Activated CD8-positive, alpha-beta memory T cell treated with anti-CD3 and anti-CD28 coated beads, Interleukin-2, amount 50 U/mL, for 4 hours (primary cell): ENCODE measurements around the gene BCL6B.

ENCODE experiments used
- DNase-seq: peaks from one replicate; pipeline ENCODE4 v3.0.0-alpha.2; 2020

The BCL6B gene

DNA sequence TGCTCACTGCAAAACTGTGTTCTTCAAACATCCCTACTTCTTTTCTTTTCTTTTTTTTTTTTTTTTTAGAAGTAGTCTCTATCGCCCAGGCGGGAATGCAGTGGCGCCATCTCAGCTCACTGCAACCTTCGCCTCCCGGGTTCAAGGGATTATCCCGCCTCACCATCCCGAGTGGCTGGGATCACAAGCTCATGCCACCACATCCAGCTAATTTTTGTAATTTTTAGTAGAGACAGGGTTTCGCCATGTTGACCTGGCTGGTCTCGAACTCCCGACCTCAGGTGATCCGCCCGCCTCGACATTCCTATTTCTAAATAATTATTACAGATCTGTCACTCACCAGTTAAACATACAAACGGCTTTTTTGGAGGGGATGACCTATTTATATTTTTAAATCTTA, 11.4 kb upstream of the BCL6B start:
- DNase-seq: no peak

DNA sequence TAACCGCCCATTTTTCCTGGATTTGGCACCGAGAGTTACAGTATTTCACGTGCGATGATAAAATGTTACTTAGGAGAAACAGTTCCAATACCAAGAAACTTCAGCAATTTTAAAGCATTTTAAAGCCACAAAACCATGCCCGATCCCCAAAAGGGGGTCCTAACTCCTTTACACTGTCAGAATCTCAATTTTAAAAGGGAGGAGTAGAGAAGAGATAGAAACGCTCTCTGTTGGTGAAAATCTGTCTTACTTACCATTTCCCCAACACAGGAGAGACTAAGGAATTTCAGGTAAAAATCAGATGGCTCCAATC, 11.0 kb upstream of the BCL6B start:
- no peak for DNase-seq

DNA sequence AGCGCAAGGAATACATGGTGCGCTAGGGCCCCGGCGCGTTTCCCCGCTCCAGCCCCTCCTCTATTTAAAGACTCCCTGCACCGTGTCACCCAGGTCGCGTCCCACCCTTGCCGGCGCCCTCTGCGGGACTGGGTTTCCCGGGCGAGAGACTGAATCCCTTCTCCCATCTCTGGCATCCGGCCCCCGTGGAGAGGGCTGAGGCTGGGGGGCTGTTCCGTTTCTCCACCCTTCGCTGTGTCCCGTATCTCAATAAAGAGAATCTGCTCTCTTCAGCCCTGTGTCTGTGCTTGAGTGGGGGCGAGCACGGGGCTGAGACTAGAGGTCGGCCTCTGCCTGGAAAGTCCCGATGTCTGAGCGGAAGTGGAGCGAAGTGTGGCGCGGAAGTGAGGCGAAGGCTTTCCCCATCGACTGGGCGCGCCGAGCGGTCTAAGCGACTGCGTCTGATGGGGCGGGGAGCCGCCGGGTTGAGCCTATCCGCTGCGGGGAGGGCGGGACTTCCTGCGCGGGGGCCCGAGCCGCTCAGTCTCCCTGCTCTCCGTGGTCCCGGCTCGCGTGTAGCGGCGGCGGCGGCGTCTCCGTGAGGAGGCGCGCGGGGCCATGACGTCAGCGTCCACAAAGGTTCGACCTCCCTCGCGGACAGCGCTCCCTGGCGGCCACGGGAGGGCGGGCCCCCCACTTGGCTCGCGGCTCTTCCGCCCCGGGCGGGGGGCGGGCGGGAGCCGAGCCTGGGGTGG, 8.4 kb upstream of the BCL6B start:
- peak; percentile 97 for DNase-seq

DNA sequence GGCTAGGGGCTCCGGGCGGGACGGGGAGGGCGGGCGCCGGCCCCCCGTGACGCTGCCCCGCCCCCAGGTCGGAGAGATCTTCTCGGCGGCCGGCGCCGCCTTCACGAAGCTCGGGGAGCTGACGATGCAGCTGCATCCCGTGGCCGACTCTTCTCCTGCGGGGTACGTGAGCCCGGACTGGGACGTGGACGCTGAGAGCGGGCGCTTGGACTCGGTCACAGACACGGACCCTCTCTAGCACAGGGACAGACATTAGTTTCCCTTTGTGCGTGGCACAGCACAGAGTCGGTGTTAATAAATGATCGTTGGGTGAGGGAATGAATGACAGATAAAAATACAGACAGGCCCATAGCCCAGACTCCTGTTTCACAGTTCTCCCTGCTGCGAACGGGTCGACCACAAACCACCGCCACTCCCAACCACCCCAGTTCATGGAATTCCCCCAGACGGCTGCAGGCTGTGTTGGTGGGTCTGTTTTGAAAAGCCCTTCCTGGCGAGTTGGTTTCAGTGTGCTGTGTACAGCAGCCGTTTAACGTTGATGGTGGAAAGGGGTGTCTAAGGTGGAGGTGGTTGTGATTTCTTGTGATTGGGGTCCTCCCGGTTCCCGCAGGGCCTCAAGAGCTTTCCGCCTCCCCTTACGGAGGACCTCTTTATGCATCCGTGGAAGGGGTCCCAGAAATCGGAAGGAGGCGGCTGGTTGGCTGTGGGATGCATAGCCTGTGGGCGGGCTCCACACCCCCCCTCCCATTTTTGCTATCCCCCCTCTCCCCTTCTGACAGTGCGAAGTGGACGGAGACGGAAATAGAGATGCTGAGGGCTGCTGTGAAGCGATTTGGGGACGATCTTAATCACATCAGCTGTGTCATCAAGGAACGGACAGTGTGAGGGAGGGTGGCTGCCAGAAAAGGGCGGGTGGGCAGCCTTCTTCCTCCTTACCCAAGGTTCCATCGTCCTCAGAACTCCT, 7.6 kb upstream of the BCL6B start:
- peak; percentile 72 for DNase-seq

DNA sequence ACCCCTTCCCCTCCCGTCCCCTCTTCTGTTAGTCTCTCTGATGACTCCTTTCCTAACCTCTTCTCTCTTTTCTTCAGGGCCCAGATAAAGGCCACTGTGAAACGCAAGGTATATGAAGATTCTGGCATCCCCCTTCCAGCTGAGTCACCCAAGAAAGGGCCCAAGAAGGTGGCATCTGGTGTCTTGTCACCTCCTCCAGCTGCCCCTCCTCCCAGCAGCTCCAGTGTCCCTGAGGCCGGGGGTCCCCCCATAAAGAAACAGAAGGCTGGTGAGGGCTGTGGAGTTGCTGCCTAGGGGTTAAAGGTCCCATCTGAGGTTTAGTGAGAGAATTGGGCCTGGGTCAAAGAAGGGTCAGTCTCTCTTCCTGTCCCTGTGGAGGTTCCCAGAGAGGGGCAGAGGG, 6.4 kb upstream of the BCL6B start:
- no peak for DNase-seq

DNA sequence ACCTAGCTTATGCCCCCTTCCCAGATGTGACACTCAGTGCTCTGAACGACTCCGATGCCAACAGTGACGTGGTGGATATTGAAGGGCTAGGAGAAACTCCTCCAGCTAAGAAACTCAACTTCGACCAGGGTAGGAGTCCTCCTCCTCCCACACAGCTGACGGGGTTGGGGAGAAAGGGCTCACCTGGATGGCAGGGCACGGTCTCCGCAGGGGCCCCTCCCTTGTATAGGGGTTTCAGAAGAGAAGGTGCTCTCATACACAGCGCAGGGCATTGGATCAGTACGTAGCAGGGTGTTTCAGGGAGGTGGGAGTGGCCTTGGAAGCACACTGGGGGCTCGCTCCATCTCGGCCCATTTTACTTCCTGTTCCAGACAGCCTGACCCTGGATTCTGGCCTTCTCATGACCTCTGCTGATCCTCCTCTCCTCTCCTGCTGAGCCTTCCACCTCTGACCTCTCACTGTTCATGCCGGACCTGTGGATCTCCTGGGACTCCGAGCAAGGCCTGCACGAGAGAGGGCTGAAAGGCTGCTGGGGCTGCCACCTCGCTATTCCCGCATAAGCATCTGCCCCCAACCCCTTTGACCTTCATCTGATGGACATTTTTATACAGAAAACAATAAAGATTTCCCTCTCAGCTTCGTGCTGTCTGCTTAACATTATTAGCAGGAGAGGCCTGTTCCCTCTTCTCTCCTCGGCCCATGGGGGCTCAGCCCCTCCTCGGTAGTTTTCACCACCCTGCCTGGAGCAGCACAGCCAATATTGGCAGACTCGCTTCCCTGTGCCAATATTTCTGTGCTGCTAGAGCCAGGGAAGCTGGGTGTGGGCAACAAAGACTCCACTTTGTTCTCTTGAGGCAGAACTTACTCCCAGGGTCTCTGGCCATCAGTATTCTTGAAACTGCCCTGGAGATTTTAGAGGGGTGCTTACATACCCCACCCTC, 5.7 kb upstream of the BCL6B start:
- DNase-seq: no peak

DNA sequence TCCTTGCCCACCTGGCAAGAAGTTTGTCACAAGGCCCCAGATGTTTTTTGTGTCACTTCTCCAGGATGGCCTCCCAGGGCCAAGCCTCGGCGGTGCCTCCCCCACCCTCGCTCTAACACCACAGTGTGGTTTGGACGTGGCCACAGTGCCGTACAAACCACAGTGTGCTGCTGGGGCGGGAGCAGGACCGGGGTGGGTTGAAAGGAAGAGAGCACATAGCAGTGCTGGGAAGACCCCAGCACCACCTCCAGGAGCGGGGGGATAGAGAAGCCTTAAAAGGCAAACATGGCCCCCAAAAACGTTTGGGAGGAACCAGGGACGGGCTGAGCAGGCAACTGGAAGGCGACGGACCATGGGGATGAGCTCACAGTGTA, 5.0 kb upstream of the BCL6B start:
- no peak for DNase-seq

DNA sequence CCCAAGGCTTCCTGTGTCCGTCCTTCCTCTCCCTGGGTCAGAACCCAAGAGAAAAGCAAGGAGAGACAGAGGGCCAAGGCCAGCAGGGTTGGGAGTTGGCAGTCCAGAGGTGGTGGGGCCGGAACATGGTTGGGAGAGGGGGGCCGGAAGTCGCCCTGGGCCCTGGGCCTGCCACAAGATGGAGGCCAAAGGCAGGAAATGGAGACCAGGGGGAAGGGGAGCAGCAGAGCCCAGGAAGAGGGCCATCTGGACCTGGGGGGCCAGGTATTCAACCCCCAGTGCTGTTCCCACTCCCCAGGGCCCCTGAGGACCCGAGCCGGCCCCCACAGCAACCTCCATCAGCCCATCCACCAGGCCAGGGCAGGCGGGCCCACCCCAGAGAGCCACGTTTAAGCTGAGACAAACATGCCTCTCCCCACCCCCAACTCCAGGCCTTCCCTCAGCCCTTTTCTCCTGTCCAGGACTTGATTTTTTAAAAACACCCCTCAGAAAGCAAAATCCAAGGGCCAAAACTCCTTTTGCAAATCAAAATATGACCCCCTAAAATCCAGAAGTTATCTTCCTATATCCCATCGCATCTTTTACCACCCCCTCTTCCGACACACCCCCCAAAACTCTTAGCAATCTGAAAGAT, 4.4 kb upstream of the BCL6B start:
- DNase-seq: no peak

DNA sequence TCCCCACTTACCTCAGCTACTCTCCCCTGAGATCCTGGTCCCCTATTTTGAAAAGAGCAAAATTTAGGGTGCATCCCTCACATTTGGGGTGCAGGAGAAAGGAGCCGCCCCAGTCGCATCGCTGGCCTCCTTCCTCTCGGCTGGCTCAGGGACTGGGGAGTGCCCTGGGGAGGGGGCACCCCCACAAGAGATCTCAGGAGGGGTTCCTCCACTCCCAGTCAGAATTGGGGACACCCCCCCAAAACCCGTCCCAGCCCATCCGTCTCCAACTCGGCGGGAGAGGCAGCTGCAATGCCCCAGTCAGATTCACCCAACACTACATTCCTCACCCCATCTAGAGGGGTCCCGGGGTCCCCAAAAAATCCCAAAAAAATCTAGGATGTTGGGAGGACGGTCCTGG, 3.5 kb upstream of the BCL6B start:
- no peak for DNase-seq

DNA sequence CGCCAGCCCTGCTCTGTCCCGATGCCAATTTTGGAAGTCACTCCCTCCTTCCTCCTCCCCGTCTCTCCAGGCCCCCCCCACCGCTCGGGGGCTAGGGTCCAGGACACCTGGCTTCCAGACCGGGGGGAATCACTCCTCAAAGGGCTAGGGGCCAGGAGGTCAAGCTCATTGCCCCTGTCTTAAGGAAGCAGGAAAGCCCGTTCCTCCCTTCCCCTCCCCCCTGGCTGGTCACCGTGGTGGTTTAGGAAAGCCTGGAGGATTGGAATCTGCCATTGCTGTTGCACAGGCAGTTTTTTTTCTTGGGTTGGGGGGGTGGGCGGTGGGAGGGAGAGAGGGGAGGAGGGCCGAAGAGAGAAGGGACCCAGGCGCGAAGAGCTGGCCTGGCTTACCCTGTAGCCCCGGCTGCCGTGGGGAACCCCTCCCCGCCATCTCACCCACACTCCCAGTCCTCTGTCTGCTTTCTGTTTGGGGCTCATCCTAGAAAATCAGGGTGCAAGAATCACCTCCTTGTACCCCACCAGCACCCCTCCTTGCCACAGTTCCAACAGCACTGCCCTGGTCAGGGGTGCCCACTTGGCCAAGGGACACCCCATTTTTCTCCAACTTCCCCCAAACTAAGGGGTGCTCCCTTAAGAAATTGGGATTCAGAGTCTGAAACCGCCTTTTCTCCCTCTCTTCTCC, 2.9 kb upstream of the BCL6B start:
- no peak for DNase-seq

DNA sequence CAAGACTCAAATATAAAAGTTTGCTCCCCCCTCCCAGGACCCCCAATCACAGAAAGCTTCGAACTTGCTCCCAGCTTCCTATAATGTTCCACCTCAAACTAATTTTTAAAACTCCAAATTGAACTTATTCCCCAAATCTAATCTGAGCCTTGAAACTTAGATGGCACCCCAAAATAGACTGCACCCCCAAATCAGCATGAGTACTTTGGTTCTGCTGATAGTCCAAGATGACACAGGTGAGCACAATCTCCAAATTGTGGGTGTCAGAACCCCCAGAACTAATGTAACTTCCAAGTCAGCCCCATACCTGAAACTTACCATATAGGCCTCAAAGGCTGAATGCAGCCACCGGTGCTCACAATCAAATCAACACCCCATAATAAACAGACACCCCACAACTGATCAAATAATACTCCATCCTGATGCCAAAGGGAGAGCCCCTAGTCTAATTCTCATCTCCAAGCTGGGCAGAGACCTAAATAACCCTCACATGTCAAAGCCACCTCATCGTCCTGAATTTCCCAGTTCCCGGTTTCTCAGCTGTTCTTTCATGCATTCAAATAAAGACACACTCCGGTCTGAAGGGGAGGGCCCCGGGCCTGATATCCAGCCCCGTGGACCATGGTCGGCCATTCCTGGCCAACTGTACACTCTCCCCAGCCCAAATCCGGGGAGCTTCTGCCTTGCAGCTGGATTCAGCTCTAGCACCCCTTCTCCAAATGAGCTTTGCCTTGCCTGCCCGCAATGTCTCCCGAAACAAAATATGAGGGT, 1.8 kb upstream of the BCL6B start:
- DNase-seq: no peak

DNA sequence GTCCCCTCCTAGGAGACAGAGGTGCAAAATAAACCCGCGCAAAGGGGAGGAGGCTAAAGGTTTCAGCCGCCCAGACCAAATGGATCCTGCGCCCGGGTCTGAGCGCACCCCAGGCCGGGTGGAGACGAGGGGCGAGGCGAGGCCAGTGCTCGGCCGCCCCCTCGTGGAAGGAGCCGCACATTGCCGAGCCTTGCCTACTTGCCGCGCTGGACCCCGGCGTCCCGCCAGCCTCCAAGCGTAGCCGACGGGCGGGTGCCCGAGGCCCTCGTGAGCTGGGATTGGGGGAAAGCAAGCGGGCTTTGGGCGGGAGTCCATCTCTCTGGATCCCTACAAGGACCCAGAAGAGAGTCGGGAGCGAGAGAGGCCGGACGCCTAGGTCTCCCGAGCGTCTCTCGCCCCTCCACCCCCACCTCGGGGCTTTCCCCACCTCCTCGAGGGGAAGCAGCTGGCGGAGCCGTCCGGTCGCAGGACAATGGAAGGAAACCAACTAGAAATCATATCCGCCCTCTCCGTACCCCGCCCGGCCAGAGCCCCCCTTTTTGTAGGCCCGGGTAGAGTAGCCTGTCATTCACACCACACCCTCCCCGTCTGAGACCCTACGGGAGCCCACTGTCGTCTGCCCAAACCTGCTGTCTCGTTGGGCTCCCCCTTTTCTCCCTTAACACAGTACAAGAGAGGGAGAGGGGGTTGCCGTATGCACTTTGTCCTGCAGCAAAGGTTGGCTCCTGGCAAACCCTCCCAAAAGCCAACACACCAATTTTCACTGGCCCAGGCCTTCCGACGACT, 664 bp upstream of the BCL6B start:
- DNase-seq: peak; percentile 82

DNA sequence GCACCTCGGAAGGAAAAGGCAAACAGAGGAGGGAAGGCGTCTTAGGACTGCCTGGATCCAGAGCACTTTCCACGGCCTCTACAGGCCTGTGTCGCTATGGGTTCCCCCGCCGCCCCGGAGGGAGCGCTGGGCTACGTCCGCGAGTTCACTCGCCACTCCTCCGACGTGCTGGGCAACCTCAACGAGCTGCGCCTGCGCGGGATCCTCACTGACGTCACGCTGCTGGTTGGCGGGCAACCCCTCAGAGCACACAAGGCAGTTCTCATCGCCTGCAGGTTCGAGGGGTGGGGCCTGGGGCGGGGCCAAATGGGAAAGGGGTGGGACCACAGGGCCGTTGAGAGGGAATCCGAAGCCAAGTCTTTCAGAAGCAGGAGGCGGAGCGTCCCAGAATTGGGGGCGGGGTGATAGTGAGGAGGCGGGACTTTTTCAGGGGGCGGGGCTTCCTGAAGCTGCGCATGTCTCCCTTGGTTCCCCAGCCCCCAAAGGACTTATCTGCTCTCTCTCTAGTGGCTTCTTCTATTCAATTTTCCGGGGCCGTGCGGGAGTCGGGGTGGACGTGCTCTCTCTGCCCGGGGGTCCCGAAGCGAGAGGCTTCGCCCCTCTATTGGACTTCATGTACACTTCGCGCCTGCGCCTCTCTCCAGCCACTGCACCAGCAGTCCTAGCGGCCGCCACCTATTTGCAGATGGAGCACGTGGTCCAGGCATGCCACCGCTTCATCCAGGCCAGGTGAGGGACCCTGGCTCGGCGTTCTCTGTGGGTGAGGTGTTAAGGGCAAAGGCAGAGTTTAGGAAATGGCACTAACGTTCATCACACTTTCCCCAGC, 939 bp downstream of the BCL6B start:
- peak; percentile 93 for DNase-seq

DNA sequence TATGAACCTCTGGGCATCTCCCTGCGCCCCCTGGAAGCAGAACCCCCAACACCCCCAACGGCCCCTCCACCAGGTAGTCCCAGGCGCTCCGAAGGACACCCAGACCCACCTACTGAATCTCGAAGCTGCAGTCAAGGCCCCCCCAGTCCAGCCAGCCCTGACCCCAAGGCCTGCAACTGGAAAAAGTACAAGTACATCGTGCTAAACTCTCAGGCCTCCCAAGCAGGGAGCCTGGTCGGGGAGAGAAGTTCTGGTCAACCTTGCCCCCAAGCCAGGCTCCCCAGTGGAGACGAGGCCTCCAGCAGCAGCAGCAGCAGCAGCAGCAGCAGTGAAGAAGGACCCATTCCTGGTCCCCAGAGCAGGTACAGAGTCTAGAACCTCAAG, 1.5 kb downstream of the BCL6B start:
- DNase-seq: no peak

DNA sequence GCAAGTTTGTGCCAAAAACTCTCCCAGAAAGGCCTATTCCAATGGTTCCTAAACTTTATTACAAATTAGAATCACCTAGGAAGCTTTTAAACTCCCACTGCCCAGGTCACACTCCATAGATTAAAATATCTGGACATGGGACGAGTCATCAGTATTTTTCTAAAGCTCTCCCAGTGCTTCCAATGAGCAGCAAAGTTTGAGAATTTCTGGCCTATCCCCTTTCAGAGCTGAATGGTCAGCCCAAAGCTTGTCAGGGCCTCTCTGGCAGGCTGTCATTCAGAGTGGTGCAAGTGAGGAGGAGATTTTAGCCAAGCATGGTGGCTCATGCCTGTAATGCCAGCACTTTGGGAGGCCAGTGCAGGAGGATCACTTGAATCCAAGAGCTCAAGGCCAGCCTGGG, 2.4 kb downstream of the BCL6B start:
- DNase-seq: no peak

DNA sequence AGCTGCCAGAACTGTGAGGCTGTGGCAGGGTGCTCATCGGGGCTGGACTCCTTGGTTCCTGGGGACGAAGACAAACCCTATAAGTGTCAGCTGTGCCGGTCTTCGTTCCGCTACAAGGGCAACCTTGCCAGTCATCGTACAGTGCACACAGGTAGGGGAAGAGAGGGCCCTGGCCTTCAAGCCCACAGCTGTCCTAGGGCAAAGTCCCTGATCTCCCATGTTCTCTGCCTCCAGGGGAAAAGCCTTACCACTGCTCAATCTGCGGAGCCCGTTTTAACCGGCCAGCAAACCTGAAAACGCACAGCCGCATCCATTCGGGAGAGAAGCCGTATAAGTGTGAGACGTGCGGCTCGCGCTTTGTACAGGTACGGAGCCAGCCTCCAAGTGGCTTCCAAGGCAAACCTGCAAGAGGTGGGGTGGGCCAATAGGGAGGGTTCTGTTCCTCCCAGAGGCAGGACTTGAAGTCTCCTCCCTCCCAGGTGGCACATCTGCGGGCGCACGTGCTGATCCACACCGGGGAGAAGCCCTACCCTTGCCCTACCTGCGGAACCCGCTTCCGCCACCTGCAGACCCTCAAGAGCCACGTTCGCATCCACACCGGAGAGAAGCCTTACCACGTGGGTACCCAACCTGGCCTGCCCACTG, 3.7 kb downstream of the BCL6B start:
- no peak for DNase-seq

DNA sequence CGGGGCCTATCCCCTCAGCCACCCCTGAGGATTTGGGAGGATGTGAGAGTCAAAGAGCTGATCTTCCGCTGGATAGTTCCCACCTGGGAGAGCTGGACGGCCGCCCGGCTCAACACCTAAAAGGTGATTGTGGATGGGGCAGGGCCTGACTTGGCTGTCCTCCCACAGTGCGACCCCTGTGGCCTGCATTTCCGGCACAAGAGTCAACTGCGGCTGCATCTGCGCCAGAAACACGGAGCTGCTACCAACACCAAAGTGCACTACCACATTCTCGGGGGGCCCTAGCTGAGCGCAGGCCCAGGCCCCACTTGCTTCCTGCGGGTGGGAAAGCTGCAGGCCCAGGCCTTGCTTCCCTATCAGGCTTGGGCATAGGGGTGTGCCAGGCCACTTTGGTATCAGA, 4.5 kb downstream of the BCL6B start:
- no peak for DNase-seq

DNA sequence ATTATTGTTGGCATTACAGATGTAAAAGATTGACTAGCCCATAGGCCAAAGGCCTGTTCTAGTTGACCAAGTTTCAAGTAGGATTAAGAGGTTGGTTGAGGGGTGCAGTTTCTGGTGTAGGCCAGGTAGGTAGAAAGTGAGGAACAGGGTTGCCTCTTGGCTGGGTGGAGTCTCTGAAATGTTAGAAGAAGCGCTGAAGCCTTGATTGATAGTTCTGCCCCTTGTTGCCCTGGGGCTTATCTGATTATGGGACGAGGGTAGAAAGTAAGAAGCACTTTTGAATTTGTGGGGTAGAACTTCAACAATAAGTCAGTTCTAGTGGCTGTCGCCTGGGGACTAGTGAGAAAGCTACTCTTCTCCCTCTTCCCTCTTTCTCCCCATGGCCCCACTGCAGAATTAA, 6.2 kb downstream of the BCL6B start:
- DNase-seq: no peak

DNA sequence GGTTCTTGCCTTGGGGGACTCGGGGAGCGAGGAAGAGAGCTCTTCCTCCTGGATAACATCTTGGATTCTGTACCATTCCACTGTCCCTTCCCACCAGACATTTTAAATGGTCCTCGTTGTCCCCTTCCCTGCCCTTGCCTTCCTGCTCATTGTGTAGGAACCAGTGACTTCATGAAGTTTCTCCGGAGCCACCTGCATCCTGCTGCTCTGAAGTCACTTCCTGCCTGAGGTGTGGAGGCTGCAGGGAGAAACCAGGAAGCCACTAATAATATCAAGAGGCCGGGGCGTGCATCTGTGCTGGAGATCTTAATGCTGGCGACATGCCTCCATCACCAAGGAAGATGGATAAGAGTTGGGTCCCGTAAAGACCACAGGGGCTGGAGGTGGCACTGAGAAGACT, 6.8 kb downstream of the BCL6B start:
- DNase-seq: no peak
